ENCODE measurements around the gene SLC45A3.
"Not testable (repeated sequence)": the region's sequence is repeated elsewhere in the genome, so short reads cannot be mapped to it uniquely, and the experiment has no call there.

SLC45A3 gene

GRCh38 chr1:205637854-205638468 lies 42.3 kb downstream of the SLC45A3 start:
- DNase-seq (ENCODE audit: low read depth in 3 of 3), result no peak

DNA sequence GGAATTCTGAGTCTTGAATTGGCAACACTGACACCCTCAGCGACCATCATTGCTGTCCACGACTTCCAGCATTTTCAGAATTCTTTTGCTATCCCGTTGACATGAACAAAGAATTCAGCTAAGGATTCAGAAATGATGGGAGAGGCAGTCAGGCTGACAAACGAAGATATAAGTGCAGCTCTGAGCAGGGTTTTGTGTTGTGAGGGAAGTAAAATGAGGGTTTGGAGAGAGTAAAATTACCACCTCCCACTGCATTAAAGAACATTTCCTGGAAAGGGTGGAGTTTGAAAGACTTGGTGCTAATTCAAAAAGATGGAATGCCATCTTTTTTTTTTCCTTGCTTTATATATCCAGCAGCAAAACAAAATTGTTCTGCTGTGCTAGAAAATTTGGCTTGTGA lies 43.6 kb downstream of the SLC45A3 start:
- DNase-seq (ENCODE audit: low read depth in 3 of 3), result no peak

GRCh38 chr1:205636138-205636530 lies 44.2 kb downstream of the SLC45A3 start:
- not testable (repeated sequence) for DNase-seq (ENCODE audit: low read depth in 3 of 3)

DNA sequence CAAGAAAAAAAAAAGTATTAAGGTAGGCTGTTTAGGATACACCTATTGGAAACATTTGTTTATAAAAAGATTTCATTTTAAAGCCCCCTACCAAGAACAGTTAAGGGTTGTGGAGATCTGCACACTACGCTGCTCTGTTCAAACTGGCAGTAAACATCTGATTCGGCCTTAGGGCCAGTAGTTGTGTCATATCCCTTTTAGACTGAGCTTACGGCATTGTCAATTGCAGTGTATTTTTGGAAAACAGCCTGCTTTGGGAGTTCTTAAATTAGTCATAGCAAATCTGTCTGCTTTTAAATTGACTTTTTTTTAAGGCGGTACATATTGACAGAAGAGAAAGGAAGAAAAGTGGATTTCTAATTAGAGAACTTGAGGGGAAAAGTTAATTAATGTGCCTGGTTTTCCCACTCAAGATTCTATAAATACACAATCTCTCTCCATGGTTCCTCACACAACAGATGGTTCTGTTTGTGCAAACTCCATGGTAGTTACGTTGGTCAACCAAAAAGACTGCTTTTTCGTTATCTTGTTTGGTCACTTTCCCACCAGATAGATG lies 46.8 kb downstream of the SLC45A3 start:
- DNase-seq (ENCODE audit: low read depth in 3 of 3), result no peak

DNA sequence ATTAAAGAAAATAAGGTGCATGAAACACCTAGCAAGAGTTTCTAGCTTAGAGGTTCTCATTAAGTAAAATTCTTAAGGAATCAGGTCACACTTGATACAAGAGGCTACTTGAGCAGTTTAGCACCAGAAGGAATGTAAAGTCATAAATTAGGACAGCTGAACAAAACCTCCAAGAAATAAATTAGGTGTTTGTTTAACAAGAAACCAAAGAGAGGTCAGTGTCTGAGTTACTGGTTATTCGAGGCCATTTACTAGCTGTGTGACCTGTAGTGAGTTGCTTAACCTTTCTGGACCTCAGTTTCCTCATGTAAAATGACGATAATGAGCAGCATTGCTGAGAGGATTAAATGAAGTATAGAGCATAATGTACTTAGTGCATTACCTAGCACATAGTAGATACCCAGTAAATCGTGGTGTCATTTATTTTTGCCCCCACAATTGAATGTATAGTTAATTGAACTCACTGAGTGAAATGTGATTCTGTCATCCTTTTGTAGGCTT lies 47.6 kb downstream of the SLC45A3 start:
- DNase-seq (ENCODE audit: low read depth in 3 of 3), result no peak

- DNase-seq (ENCODE audit: low read depth in 3 of 3), result peak; percentile 99 to 100 (median 99)
These were observed 48.3 kb downstream of the SLC45A3 start, which contains the start of gene ELK4 for GRCh38 chr1:205631768-205632668. Gene ELK4 (minus strand): TSS chr1:205632011. CDS start chr1:205623882, 8,129 bp downstream.

- peak; percentile 55 to 72 (median 63) for DNase-seq (ENCODE audit: low read depth in 3 of 3)
These were observed 49.1 kb downstream of the SLC45A3 start for GRCh38 chr1:205631010-205631767.

- no peak for DNase-seq (ENCODE audit: low read depth in 3 of 3)
These were observed 49.7 kb downstream of the SLC45A3 start for GRCh38 chr1:205630651-205631009.

- no peak for DNase-seq (ENCODE audit: low read depth in 3 of 3)
These were observed 50.1 kb downstream of the SLC45A3 start for GRCh38 chr1:205630241-205630640.

GRCh38 chr1:205629751-205630150 lies 50.6 kb downstream of the SLC45A3 start:
- no peak for DNase-seq (ENCODE audit: low read depth in 3 of 3)

GRCh38 chr1:205627956-205628355 lies 52.4 kb downstream of the SLC45A3 start:
- DNase-seq (ENCODE audit: low read depth in 3 of 3), result no peak

DNA sequence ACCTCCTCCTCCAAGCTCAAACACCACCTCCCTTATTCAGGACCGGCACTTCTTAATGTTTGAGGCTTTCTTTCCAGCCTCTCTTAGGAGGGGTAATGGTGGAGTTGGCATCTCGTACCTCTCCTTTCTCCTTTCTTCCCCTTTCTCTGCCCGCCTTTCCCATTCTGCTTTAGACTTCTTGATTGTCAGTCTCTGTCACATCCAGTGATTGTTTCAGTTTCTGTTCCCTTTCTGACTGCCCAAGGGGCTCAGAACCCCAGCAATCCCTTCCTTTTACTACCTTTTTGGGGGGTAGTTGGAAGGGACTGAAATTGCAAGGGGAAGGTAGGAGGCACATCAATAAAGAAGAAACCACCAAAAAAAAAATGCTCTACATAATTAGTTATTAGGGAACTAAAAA lies 54.1 kb downstream of the SLC45A3 start:
- no peak for DNase-seq (ENCODE audit: low read depth in 3 of 3)

- no peak for DNase-seq (ENCODE audit: low read depth in 3 of 3)
These were observed 56.7 kb downstream of the SLC45A3 start for GRCh38 chr1:205623646-205624045.

DNA sequence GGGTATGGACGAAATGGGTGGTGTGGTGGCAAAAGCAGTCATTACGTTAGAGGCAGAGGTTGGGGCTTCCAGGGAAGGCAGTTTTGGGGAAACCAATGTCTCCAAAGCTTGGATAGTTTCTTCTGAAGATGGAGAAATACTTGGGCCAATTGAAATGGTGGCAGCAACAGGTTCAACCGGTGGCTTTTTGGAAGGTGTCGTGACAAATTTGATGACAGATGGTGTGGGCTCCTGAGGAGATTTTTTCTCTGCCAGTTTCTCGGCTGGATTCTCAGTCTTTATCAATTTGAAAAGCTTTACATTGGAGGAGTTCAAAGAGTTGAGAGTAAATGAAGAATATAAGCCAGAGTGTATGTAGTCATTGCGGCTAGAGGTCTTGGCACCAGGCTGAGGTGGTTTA lies 60.0 kb downstream of the SLC45A3 start:
- no peak for DNase-seq (ENCODE audit: low read depth in 3 of 3)

DNA sequence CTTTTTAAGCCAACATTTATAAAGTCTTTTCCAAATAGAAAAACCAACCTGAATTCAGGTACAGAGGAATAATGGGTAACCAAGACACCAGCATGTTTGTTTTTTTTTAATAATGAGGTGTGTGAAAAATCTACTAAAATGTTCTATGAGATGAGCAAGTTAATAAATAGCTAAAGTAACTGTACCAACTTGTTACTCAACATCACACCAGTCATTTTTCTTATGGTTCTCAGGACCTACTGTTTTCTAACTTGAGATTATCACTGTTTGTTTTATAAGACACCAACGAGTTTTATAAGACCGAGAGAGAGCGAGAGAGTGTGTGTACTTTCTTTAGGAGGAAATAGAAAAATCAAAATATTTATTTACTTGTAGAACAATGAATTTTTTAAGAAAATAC lies 60.9 kb downstream of the SLC45A3 start:
- DNase-seq (ENCODE audit: low read depth in 3 of 3), result no peak

DNA sequence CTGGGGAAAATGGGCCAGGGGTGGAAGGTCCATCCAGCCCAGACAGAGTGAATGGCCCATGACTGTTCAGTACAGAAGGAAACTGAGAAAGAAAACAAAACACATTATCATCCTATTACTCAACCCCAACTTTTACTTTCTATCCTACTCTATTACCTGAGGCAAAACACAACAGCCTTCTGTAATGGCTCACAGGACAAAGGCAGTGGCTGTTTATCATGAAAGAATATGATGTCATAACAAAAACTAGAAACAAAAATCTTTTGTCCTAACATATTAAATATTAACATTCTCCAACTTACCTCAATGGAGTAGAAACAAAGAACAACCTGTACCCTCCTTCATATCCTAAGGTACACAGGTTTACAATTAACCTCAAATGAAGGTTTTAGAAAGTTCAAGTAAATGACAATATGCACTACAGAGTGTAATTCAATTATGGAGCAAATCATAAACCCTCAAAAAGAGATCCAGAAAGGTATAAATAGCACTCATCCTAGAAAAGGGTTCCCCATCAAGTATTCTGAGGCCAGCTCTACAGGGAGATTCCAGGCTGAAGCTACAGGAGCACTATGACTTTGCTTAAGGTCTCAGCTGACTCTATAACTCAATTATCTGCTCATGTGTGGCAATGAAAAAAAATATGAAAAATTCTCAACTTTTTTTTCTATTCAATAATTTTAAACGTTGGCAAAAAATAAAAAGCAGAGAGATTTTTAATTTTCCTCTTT lies 63.6 kb downstream of the SLC45A3 start:
- no peak for DNase-seq (ENCODE audit: low read depth in 3 of 3)

GRCh38 chr1:205615789-205616188 lies 64.5 kb downstream of the SLC45A3 start:
- no peak for DNase-seq (ENCODE audit: low read depth in 3 of 3)

DNA sequence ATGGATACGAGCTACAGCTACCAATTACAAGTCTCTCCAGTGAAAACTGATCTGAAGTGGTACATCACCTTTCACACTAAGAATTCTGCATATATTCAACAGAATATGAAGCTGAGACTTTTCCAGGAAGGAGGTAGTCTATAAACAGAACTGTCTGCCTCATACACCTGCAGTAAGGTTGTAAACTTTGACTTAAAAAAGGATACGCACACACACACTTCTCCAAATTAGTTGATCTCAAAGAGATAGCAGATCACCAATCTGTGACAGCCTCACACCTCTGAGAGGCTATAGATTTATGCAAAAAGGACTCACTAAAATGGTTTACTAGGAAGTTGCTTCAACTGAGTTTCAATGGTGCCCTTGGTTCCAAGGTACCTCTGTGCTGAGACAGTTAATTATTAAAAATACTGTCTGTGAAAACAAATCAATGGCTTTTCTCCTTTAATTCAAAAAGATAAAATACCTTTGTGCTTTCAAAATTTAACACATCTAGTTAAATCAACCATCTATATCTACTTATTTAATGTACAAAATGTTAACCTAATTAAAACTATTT lies 66.4 kb downstream of the SLC45A3 start:
- DNase-seq (ENCODE audit: low read depth in 3 of 3), result no peak

- DNase-seq (ENCODE audit: low read depth in 3 of 3), result no peak
These were observed 67.8 kb downstream of the SLC45A3 start for GRCh38 chr1:205612556-205612955.

GRCh38 chr1:205612104-205612503 lies 68.2 kb downstream of the SLC45A3 start:
- no peak for DNase-seq (ENCODE audit: low read depth in 3 of 3)

GRCh38 chr1:205610901-205611466 lies 69.3 kb downstream of the SLC45A3 start:
- DNase-seq (ENCODE audit: low read depth in 3 of 3), result no peak
